Bone marrow (tissue), 2 donors: ENCODE measurements around the gene C5orf46.

Experiments used
- DNase-seq, 2 donors: peaks; one replicate each; lab custom pipeline; 2025; lab: John Stamatoyannopoulos, UW

Gene C5orf46

GRCh38 chr5:147859962-147860640, 46.2 kb downstream of the C5orf46 start:
- DNase-seq, result no peak

GRCh38 chr5:147858565-147858964, 47.8 kb downstream of the C5orf46 start:
- DNase-seq, result no peak

- peak in 1 of 2 donors; percentile 29 for DNase-seq
Measured at GRCh38 chr5:147857302-147858129, 48.8 kb downstream of the C5orf46 start.

DNA sequence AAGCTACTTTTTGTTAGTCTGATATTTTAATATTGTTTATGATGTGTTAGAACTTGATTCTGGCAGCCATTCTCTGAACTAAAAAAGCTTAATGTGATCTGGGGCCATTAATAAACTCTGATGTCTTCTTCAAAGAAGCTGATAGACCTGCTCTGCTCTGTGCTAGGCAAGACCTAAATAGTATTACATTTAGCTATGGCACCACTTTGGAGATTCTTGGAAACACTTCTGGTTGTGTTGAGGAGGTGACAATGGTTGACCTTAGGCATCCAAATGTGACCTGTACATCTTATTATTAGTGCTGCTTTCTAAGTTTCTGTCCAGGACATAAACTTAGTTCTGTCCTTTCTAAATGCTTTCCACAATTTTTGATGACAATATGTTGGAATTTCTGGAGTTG, 49.5 kb downstream of the C5orf46 start:
- no peak for DNase-seq

DNA sequence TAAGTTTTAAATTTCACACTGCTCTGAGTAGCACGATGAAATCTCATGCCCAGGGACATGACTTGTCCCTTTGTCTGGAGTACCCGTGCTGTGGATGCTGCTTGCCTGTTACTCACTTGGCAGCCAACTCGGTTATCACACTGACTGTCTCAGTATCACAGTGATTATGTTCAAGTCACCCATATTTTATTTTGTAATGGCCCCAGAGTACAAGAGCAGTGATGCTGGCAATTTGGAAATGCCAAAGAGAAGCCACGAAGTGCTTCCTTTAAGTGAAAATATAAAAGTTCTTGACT, 50.6 kb downstream of the C5orf46 start:
- DNase-seq, result no peak

GRCh38 chr5:147854894-147855773, 51.2 kb downstream of the C5orf46 start:
- DNase-seq, result no peak

DNA sequence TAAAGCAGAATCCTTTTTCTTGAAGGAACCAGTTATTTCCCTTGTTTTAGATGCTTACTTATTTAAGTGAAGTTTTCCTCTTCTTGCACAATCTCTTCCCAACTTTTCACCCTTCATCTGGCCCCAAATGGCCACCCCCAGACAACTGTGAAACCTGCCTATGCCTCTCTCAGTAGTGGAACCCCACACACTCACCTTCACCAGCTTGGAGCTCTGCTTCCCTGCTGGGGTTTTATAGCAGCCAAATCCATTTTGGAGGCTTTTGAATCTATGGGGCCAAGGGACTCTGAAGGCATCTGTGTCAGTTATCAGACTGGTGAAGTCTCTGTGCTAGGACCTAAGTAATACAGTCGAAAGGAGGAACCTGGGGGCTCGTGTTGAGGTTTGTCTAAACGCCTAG, 52.0 kb downstream of the C5orf46 start:
- DNase-seq, result no peak

GRCh38 chr5:147853372-147853987, 52.9 kb downstream of the C5orf46 start:
- DNase-seq, result peak in 1 of 2 donors; percentile 33

DNA sequence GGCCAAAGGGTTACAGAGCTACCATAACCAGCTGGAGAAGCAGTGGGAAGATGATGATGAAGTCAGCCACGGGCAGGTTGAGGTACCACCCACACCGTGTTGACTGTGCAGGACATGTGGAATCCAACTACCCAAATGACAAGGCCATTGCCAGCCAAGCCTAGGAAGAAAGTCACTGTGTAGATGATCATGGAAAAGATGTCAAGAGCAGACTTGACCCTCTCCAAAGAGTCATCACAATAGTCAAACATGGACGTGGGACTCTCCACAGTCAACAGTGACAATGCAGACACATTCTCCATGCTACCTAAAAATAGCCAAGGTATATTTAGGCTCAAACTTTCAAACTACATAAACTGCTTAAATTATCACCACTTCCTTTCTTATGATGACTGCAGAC, 54.0 kb downstream of the C5orf46 start:
- peak in 1 of 2 donors; percentile 16 for DNase-seq

DNA sequence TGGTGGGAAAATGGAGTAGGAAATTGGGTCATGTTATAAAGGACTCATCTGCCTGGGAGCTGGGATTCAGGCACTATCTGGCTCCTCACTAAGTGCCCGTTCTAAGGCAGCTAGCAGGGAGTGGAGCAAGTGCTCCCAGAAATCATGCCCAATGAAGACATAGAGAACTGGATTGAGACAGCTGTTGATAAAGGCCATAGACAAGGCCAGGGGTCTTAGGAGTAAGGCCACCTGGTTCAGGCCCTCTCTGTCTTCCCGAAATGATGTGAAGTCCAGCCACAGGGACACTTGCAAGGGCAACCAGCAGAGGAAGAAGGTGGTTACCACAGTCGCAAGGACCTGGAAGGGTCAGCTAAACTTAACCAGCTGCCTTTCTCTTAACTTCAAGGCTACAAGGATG, 54.8 kb downstream of the C5orf46 start:
- DNase-seq, result no peak

GRCh38 chr5:147849226-147849625, 57.1 kb downstream of the C5orf46 start:
- no peak for DNase-seq

DNA sequence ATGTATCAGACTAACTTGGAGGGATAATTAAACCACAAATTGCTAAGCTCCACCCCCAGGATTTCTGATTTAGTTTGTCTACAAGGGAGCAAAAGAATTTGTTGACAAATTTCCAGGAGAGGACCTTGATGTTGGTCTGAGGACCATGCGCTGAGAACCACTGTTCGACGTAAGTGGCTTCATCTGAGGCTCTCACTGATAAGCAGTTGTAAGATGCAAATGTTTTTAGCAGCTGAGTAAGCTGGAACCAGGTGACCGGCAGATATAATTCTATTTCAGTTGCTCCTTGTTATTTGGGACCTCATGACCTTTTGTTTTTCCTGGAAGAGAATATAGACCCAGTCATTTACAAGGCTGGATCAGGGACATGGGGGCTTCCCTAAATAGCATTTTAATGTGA, 60.7 kb downstream of the C5orf46 start:
- DNase-seq, result no peak

GRCh38 chr5:147844846-147845245, 61.5 kb downstream of the C5orf46 start:
- no peak for DNase-seq

DNA sequence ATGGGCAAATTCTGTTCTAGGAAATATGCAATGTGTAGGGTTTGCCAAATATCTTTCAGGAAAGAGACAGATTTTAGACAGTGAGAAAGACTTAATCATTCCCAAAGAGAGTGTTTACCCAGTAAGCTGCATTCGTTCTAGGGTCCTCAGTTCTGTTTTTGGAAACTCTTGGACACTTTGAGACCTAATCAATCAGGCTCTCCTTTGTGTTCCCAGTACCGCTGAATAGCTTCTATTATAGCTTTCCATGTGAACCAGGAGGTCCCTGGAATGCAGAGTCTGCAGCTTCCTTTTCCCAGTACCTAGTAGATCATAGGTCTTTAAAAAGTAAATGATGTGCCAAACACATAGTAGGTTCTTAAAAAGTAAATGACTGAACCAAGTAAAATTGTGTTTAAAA, 63.5 kb downstream of the C5orf46 start:
- no peak for DNase-seq
